Transverse colon (tissue), 4 donors: ENCODE measurements around the gene CXCL3. TPM values are rescaled to one million over a fixed set of nuclear protein-coding genes. Genes with fewer than 3 reads are reported as not detected.

Source experiments
- DNase-seq: peaks from one replicate; pipeline ENCODE4 v3.0.0-alpha.2; 2019
- H3K27ac ChIP-seq, 4 donors: fragments of 200-600 bp; sonication (generic); 2 replicates each; pipeline ENCODE4 v1.5.1; 2016 to 2018; ENCODE audit warnings: inconsistent platforms in 4 of 4
- H3K27me3 ChIP-seq: fragments of 200-600 bp; sonication (generic); 2 replicates; pipeline ENCODE4 v1.5.1; 2017; ENCODE audit warnings: inconsistent platforms
- H3K36me3 ChIP-seq, 4 donors: fragments of 200-600 bp; sonication (generic); 2 replicates each; pipeline ENCODE4 v1.5.1; 2017 to 2019; ENCODE audit warnings: inconsistent platforms in 4 of 4
- H3K4me1 ChIP-seq, 4 donors: fragments of 200-600 bp; sonication (generic); 2 replicates each; pipeline ENCODE4 v1.5.1; 2017 to 2020; ENCODE audit warnings: inconsistent platforms in 4 of 4
- H3K4me3 ChIP-seq, 4 donors: fragments of 200-600 bp; sonication (generic); 1 replicate in 1 of 4; 2 replicates in 3 of 4; pipeline versions ENCODE4 v1.5.1 to v1.6.1; 2017 to 2019; ENCODE audit warnings: inconsistent platforms in 4 of 4
- H3K9me3 ChIP-seq, 2 donors: fragments of 200-600 bp; sonication (generic); 2 replicates each; pipeline ENCODE4 v1.5.1; 2017 to 2019; ENCODE audit warnings: inconsistent platforms in 2 of 2
- CTCF ChIP-seq, 5 experiments: fragments of 200-600 bp in 3 of 5; fragments of 450-650 bp in 2 of 5; sonication (generic) in 3 of 5; IDR thresholded peaks; 1 replicate in 2 of 5; 2 replicates in 3 of 5; pipeline ENCODE4 v1.5.1; 2016 to 2017; ENCODE audit warnings: antibody characterized with exemption in 5 of 5, inconsistent platforms in 3 of 5, mild to moderate bottlenecking in 2 of 5, moderate library complexity in 1 of 5
- EP300 ChIP-seq: sonication (generic); formaldehyde crosslinking; IDR thresholded peaks from one replicate; pipeline ENCODE4 v1.6.1; 2017; ENCODE audit warnings: antibody characterized with exemption, low read depth
- POLR2A ChIP-seq: fragments of 450-650 bp; IDR thresholded peaks from one replicate; pipeline ENCODE4 v1.6.1; 2016; ENCODE audit warnings: antibody characterized with exemption, mild to moderate bottlenecking, moderate library complexity
- POLR2AphosphoS5 ChIP-seq, 3 donors: sonication (generic); formaldehyde crosslinking; IDR thresholded peaks; one replicate each; pipeline ENCODE4 v1.6.1; 2016; ENCODE audit warnings: antibody characterized with exemption in 3 of 3
- WGBS, 2 donors: methylation state at CpG; one replicate each; pipeline ENCODE4 v1.1.5; 2018; ENCODE audit warnings: low coverage in 1 of 2; 5-methylcytosine and 5-hydroxymethylcytosine counted together
- in situ Hi-C, 4 donors: fragments of 200-750 bp; cut with MboI; loops; one replicate each; pipeline versions ENCODE4 v1.15.0 to v1.15.1; 2017; ENCODE audit warnings: low sequenced_read_pairs in 3 of 4, low pct_ligation_motif_present in 1 of 4, low pct_unique_long_range_greater_than_20kb in 1 of 4
- intact Hi-C: fragments of 100-400 bp; cut with DNase I; formaldehyde crosslinking; loops from one replicate; pipeline ENCODE4 v1.15.1; 2023; ENCODE audit warnings: low total_unique reads
- small RNA-seq, 4 donors: library from RNA; depleted of rRNA; stranded (forward); fragments of <200 nt; gene quantifications; one replicate each; pipeline ENCODE3, GENCODE V24; 2016
- total RNA-seq, 4 donors: library from RNA; depleted of rRNA; stranded (reverse); fragments of >200 nt; gene quantifications; one replicate each; pipeline ENCODE4 v1.1.0, GENCODE V29; 2016

The CXCL3 gene
- total RNA-seq, 4 donors from 2014 or later = 1.8 to 5.2 (median 5.1) TPM

- no peaks in the 10 kb centered on the region for H3K4me1 ChIP-seq
- no peak for TF ChIP-seq POLR2AphosphoS5 (IDR thresholded peaks at IDR 0.05)
- no peak for TF ChIP-seq POLR2A
- TF ChIP-seq CTCF (IDR thresholded peaks at IDR 0.05) = no peak
- TF ChIP-seq EP300 = no peak
- WGBS, 2 donors = 84 to 100% methylated on average over 1 to 2 of the region's 2 CpGs
- H3K36me3 ChIP-seq = no peaks in the 10 kb centered on the region
- H3K9me3 ChIP-seq = no peaks in the 10 kb centered on the region
- no peaks in the 10 kb centered on the region for H3K27me3 ChIP-seq
- no peak within 1 kb of the TSS for H3K4me3 ChIP-seq
- in situ Hi-C loops (no loop called here), intact Hi-C loops (no loop called here)
- no peak for DNase-seq
- H3K27ac ChIP-seq = no peak within 1 kb of the TSS
These were observed 50.4 kb downstream of the CXCL3 start, which contains the start of gene PPBP for GRCh38 chr4:73988061-73988460. Gene PPBP, minus strand, starts transcription at chr4:73988190. Its CDS starts 87 bp downstream, at chr4:73988103.

Small RNAs within 50 kb of the gene (small RNA-seq; reads per million reads assigned to genes)
- 0 reads per million in 4 donors for gene RN7SL218P

Other genes starting within 250 kb of the CXCL3 start
- gene CXCL6, start 202.0 kb downstream of the CXCL3 start, total RNA-seq = not detected
- gene PF4V1, start 185.4 kb downstream of the CXCL3 start, total RNA-seq = not detected
- gene CXCL1, start 169.3 kb downstream of the CXCL3 start, total RNA-seq = 10 to 100 TPM in 3 of 4 donors, under 1 TPM in 1; 1.00 to 36.3 (median 15.4) TPM
- gene PF4, start 56.7 kb downstream of the CXCL3 start, total RNA-seq = not detected
- not detected for gene PPBP, start 50.5 kb downstream of the CXCL3 start, total RNA-seq
- gene CXCL5, start 40.0 kb downstream of the CXCL3 start, total RNA-seq = under 1 TPM in 1 of 4 donors, not detected in 3; 0.64 TPM
- gene CXCL2, start 60.5 kb upstream of the CXCL3 start, total RNA-seq = 10 to 100 TPM in 3 of 4 donors, under 1 TPM in 1; 0.80 to 32.9 (median 17.8) TPM
- 10 to 100 TPM in 3 of 4 donors, 1 to 10 TPM in 1; 7.6 to 18.1 (median 12.7) TPM for gene MTHFD2L, start 119.4 kb upstream of the CXCL3 start, total RNA-seq